Transverse colon (tissue), 4 donors: ENCODE data around the gene CGNL1.

Source experiments
- EP300 ChIP-seq: sonication (generic); formaldehyde crosslinking; IDR thresholded peaks from one replicate; pipeline ENCODE4 v1.6.1; 2017; ENCODE audit warnings: antibody characterized with exemption, low read depth
- POLR2AphosphoS5 ChIP-seq, 3 donors: sonication (generic); formaldehyde crosslinking; IDR thresholded peaks; one replicate each; pipeline ENCODE4 v1.6.1; 2016; ENCODE audit warnings: antibody characterized with exemption in 3 of 3
- TF ChIP-seq, protein P1 (sequence below), 5 experiments: fragments of 200-600 bp in 3 of 5; fragments of 450-650 bp in 2 of 5; sonication (generic) in 3 of 5; IDR thresholded peaks; 1 replicate in 2 of 5; 2 replicates in 3 of 5; pipeline ENCODE4 v1.5.1; 2016 to 2017; ENCODE audit warnings: antibody characterized with exemption in 5 of 5, inconsistent platforms in 3 of 5, mild to moderate bottlenecking in 2 of 5, moderate library complexity in 1 of 5

DNA sequence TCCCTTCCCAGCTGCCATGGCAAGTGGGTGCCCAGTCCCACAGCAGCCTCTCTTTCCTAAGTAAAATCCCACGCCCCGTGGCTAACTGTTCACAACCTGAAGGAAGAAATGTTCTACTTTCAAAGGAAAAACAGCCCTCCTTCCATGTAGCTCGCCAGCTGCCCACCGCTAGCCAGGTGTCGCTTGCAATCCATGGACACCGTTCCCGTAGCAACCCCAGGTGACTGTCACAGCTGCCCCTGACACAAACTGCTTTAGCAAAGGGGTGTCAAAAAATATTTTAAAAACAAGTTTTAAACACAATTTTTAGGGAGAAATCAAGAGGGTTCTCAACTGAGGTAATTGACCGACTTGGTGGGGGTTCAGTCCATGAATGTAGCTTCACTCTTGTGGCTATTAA is 21.0 kb upstream of the CGNL1 start:
- TF ChIP-seq EP300: no peak
- TF ChIP-seq, protein P1, sequence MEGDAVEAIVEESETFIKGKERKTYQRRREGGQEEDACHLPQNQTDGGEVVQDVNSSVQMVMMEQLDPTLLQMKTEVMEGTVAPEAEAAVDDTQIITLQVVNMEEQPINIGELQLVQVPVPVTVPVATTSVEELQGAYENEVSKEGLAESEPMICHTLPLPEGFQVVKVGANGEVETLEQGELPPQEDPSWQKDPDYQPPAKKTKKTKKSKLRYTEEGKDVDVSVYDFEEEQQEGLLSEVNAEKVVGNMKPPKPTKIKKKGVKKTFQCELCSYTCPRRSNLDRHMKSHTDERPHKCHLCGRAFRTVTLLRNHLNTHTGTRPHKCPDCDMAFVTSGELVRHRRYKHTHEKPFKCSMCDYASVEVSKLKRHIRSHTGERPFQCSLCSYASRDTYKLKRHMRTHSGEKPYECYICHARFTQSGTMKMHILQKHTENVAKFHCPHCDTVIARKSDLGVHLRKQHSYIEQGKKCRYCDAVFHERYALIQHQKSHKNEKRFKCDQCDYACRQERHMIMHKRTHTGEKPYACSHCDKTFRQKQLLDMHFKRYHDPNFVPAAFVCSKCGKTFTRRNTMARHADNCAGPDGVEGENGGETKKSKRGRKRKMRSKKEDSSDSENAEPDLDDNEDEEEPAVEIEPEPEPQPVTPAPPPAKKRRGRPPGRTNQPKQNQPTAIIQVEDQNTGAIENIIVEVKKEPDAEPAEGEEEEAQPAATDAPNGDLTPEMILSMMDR (IDR thresholded peaks at IDR 0.05): no peak
- TF ChIP-seq POLR2AphosphoS5 (IDR thresholded peaks at IDR 0.05): no peak
